K562 (cell line): Measurements from ENCODE around the gene ARF1. TPM values are rescaled to one million over a fixed set of nuclear protein-coding genes. Genes with fewer than 3 reads are reported as not detected.
A peak's percentile ranks its signal among the peaks of the same experiment; 100 is the strongest.

Source experiments
- ATF1 ChIP-seq, 2 experiments: fragments of 450-650 bp in 1 of 2; IDR thresholded peaks; 2 replicates each; pipeline ENCODE4 v1.6.1; 2016; ENCODE audit warnings: missing compliant biosample characterization in 1 of 2, missing genetic modification characterization in 1 of 2
- FOXK1 ChIP-seq: sonication (generic); formaldehyde crosslinking; IDR thresholded peaks from 2 replicates; pipeline ENCODE4 v1.8.0; 2022; ENCODE audit warnings: missing genetic modification reagents, mild to moderate bottlenecking, borderline replicate concordance
- HDAC6 ChIP-seq: IDR thresholded peaks from 2 replicates; pipeline ENCODE4 v1.6.1; 2012; ENCODE audit warnings: low read depth, mild to moderate bottlenecking, control low read depth, inconsistent platforms, low read length, moderate library complexity
- KDM1A ChIP-seq, 2 experiments: fragments of 450-650 bp; IDR thresholded peaks; 2 replicates each; pipeline ENCODE4 v1.6.1; 2016; ENCODE audit warnings: mild to moderate bottlenecking in 2 of 2
- LCOR ChIP-seq: sonication (generic); formaldehyde crosslinking; IDR thresholded peaks from 2 replicates; pipeline ENCODE4 v1.8.0; 2022; ENCODE audit warnings: mild to moderate bottlenecking, missing genetic modification reagents
- MBD2 ChIP-seq: sonication (generic); IDR thresholded peaks from 2 replicates; pipeline ENCODE4 v1.6.1; 2016; ENCODE audit warnings: low read depth, borderline replicate concordance
- MCM2 ChIP-seq: fragments of 450-650 bp; IDR thresholded peaks from 2 replicates; pipeline ENCODE4 v1.6.1; 2017; ENCODE audit warnings: low read depth, mild to moderate bottlenecking
- XRCC4 ChIP-seq: IDR thresholded peaks from one replicate; pipeline ENCODE4 v1.6.1; 2011; ENCODE audit not compliant: insufficient read depth, insufficient read length; ENCODE audit errors: extremely low read depth
- ZFP30 ChIP-seq: fragments of 250-450 bp; sonication (Bioruptor Pico); IDR thresholded peaks from 2 replicates; pipeline ENCODE4 v1.8.0; 2022; ENCODE audit warnings: moderate library complexity, mild to moderate bottlenecking, inconsistent platforms, borderline replicate concordance
- ZNF57 ChIP-seq: fragments of 450-650 bp; formaldehyde crosslinking; IDR thresholded peaks from 2 replicates; pipeline ENCODE4 v1.4.0; 2020; ENCODE audit warnings: mild to moderate bottlenecking, moderate library complexity
- polyA plus RNA-seq, 8 experiments: library from polyadenylated mRNA; depleted of rRNA in 4 of 8; stranded (reverse) in 5 of 8; unstranded in 3 of 8; fragments of >200 nt; fragmentation: Nextera tagmentation in 2 of 8; fragmentation: Illumina TruSeq in 1 of 8; extraction: Ambion mirVana in 2 of 8; extraction: Trizol in 1 of 8; gene quantifications; 2 replicates each; pipeline versions ENCODE4 v1.2.1 to v1.2.3, GENCODE V29; 2011 to 2014; ENCODE audit warnings: inconsistent platforms in 1 of 8, missing spikeins in 1 of 8
- total RNA-seq, 7 experiments: library from RNA; depleted of rRNA in 6 of 7; stranded (reverse); fragments of >200 nt in 6 of 7; fragmentation: Illumina TruSeq in 2 of 7; extraction: Trizol in 2 of 7; gene quantifications; 2 replicates each; pipeline versions ENCODE4 v1.2.1 to v1.2.3, GENCODE V29; 2011 to 2021; ENCODE audit warnings: low replicate concordance in 1 of 7
- TF ChIP-seq, protein P1 (sequence below): fragments of 450-650 bp; IDR thresholded peaks from 2 replicates; pipeline ENCODE4 v1.6.1; 2014; ENCODE audit warnings: low read depth, mild to moderate bottlenecking, moderate library complexity, borderline replicate concordance
- TF ChIP-seq, protein P2 (sequence below): sonication (generic); formaldehyde crosslinking; IDR thresholded peaks from 2 replicates; pipeline ENCODE4 v1.8.0; 2022; ENCODE audit warnings: mild to moderate bottlenecking, missing genetic modification reagents
- TF ChIP-seq, protein P3 (sequence below): fragments of 450-650 bp; IDR thresholded peaks from 2 replicates; pipeline ENCODE4 v1.6.1; 2016; ENCODE audit warnings: borderline replicate concordance
- TF ChIP-seq, protein P4 (sequence below): fragments of 250-450 bp; sonication (Bioruptor Pico); IDR thresholded peaks from 2 replicates; pipeline ENCODE4 v1.5.0; 2020; ENCODE audit warnings: mild to moderate bottlenecking, borderline replicate concordance

ARF1 gene
- total and polyA plus RNA-seq, 9 of the 15 experiments (the other 6 are each of a cell fraction or from before 2014, with no cell fraction given): 69.8 to 593 (median 325) TPM

DNA sequence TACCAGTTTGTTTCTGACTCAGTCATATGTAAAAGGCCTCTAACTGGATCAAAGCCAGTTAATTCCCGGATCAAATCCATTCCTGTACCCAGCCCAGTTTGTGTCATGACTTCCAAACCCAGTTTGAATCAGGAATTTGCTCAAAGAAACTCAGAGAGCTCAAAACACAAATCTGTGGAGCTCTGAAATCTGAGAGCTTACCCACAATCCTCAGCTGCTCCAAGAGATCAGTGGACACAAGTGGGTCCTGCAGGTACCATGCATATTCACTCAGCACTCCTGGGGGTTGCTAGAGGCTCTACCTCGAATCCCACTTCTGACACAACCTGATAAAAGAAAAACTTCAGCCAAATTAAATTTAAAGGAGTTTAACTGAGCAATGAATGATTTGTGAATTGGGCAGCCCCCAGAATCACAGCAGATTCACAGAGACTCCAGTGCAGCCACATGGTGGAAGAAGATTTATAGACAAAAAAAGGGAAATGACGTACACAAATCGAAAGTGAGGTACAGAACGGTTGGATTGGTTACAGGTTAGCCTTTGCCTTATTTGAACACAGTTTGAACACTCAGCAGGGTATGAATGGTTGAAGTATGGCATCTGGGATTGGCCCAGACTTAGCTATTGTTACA lies 38.5 kb downstream of the ARF1 start (continued):
- TF ChIP-seq FOXK1 (CRISPR knock-in tag) (no peak), HDAC6 (no peak), ZNF57 (CRISPR knock-in tag) (no peak), MBD2 (no peak), MCM2 (no peak), ZFP30 (CRISPR knock-in tag) (no peak), ATF1 (CRISPR knock-in tag; IDR thresholded peaks at IDR 0.05) (no peak), ATF1 (tag; IDR thresholded peaks at IDR 0.05) (peak; percentile 37; the same call in 1 of the 2 replicates), XRCC4 (no peak), KDM1A (IDR thresholded peaks at IDR 0.05) (peak; percentile 77 to 89), LCOR (CRISPR knock-in tag) (no peak)
- TF ChIP-seq, protein P1, sequence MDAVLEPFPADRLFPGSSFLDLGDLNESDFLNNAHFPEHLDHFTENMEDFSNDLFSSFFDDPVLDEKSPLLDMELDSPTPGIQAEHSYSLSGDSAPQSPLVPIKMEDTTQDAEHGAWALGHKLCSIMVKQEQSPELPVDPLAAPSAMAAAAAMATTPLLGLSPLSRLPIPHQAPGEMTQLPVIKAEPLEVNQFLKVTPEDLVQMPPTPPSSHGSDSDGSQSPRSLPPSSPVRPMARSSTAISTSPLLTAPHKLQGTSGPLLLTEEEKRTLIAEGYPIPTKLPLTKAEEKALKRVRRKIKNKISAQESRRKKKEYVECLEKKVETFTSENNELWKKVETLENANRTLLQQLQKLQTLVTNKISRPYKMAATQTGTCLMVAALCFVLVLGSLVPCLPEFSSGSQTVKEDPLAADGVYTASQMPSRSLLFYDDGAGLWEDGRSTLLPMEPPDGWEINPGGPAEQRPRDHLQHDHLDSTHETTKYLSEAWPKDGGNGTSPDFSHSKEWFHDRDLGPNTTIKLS: no peak
- TF ChIP-seq, protein P2, sequence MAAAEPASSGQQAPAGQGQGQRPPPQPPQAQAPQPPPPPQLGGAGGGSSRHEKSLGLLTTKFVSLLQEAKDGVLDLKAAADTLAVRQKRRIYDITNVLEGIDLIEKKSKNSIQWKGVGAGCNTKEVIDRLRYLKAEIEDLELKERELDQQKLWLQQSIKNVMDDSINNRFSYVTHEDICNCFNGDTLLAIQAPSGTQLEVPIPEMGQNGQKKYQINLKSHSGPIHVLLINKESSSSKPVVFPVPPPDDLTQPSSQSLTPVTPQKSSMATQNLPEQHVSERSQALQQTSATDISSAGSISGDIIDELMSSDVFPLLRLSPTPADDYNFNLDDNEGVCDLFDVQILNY (CRISPR knock-in tag): no peak
- TF ChIP-seq, protein P3, sequence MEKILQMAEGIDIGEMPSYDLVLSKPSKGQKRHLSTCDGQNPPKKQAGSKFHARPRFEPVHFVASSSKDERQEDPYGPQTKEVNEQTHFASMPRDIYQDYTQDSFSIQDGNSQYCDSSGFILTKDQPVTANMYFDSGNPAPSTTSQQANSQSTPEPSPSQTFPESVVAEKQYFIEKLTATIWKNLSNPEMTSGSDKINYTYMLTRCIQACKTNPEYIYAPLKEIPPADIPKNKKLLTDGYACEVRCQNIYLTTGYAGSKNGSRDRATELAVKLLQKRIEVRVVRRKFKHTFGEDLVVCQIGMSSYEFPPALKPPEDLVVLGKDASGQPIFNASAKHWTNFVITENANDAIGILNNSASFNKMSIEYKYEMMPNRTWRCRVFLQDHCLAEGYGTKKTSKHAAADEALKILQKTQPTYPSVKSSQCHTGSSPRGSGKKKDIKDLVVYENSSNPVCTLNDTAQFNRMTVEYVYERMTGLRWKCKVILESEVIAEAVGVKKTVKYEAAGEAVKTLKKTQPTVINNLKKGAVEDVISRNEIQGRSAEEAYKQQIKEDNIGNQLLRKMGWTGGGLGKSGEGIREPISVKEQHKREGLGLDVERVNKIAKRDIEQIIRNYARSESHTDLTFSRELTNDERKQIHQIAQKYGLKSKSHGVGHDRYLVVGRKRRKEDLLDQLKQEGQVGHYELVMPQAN: no peak
- TF ChIP-seq, protein P4, sequence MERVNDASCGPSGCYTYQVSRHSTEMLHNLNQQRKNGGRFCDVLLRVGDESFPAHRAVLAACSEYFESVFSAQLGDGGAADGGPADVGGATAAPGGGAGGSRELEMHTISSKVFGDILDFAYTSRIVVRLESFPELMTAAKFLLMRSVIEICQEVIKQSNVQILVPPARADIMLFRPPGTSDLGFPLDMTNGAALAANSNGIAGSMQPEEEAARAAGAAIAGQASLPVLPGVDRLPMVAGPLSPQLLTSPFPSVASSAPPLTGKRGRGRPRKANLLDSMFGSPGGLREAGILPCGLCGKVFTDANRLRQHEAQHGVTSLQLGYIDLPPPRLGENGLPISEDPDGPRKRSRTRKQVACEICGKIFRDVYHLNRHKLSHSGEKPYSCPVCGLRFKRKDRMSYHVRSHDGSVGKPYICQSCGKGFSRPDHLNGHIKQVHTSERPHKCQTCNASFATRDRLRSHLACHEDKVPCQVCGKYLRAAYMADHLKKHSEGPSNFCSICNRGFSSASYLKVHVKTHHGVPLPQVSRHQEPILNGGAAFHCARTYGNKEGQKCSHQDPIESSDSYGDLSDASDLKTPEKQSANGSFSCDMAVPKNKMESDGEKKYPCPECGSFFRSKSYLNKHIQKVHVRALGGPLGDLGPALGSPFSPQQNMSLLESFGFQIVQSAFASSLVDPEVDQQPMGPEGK: no peak
